HCT116 (cell line): ENCODE data around the gene SFXN4. TPM values are rescaled to one million over a fixed set of nuclear protein-coding genes. Genes with fewer than 3 reads are reported as not detected.

Source experiments
- ATAC-seq: fragments of 200-7000 bp; cut with Tn5 transposase; 2 replicates; pipeline ENCODE4 v1.9.1; 2020; ENCODE audit warnings: mild to moderate bottlenecking, moderate library complexity
- BruUV-seq: library from RNA; stranded (reverse); fragments of 400-500 nt; replicated peaks from 2 replicates; lab custom pipeline; 2021; lab: Mats Ljungman, UMichigan
- CTCF ChIA-PET: fragments of 300-600 bp; sonication (Branson Sonifier 250); formaldehyde crosslinking; loops from one replicate; lab custom pipeline; 2021; ENCODE audit warnings: antibody characterized with exemption; lab: Charles Lee
- POLR2A ChIA-PET: fragments of 300-600, 350-600 bp; sonication (Branson Sonifier 250); formaldehyde crosslinking; loops from one replicate; lab custom pipeline; 2021; ENCODE audit warnings: antibody characterized with exemption; lab: Charles Lee
- RAD21 ChIA-PET, 2 experiments: fragments of 300-600 bp; sonication (Branson Sonifier 250); formaldehyde crosslinking; loops; one replicate each; lab custom pipeline; 2023; ENCODE audit warnings: low total read pairs in 2 of 2; ENCODE audit not compliant: uncharacterized antibody in 2 of 2, unreplicated experiment in 2 of 2, low non-redundant PET in 1 of 2; lab: Charles Lee
- DNase-seq: peaks from one replicate; pipeline ENCODE4 v3.0.0-alpha.2; 2010; ENCODE audit warnings: low read depth, low spot score
- H2AFZ ChIP-seq: fragments of 200-600 bp; shearing (Covaris generic), sonication (generic); 2 replicates; pipeline ENCODE4 v1.6.1; 2017; ENCODE audit warnings: low read depth, mixed run types, mixed read lengths, antibody characterized with exemption, low read length; ENCODE audit not compliant: poor library complexity, severe bottlenecking
- H3K27ac ChIP-seq: 2 replicates; pipeline ENCODE4 v1.5.1; 2012; ENCODE audit warnings: low read depth, low read length
- H3K27me3 ChIP-seq: fragments of 200-600 bp; sonication (generic); 2 replicates; pipeline ENCODE4 v1.6.1; 2016; ENCODE audit warnings: mixed run types, low read length, mixed read lengths; ENCODE audit not compliant: insufficient read depth
- H3K36me3 ChIP-seq, 2 experiments: fragments of 200-500 bp in 1 of 2; fragments of 200-600 bp in 1 of 2; sonication (Bioruptor generic) in 1 of 2; sonication (generic) in 1 of 2; 2 replicates each; pipeline versions ENCODE4 v1.5.1 to v1.6.1; 2014 to 2016; ENCODE audit warnings: low read length in 2 of 2, inconsistent platforms in 1 of 2, mixed read lengths in 1 of 2, mixed run types in 1 of 2; ENCODE audit not compliant: insufficient read depth in 2 of 2, control insufficient read depth in 1 of 2
- H3K4me1 ChIP-seq, 2 experiments: fragments of 200-600 bp in 1 of 2; sonication (generic) in 1 of 2; 2 replicates each; pipeline versions ENCODE4 v1.5.1 to v1.6.1; 2012 to 2017; ENCODE audit warnings: low read length in 2 of 2, inconsistent platforms in 1 of 2, mild to moderate bottlenecking in 1 of 2, mixed read lengths in 1 of 2, mixed run types in 1 of 2, moderate library complexity in 1 of 2; ENCODE audit not compliant: insufficient read depth in 2 of 2, control insufficient read depth in 1 of 2
- H3K4me2 ChIP-seq: fragments of 200-600 bp; sonication (generic); 2 replicates; pipeline ENCODE4 v1.6.1; 2017; ENCODE audit warnings: mixed run types, low read length, mixed read lengths
- H3K4me3 ChIP-seq, 2 experiments: fragments of 200-600 bp in 1 of 2; sonication (generic) in 1 of 2; replicated peaks in 1 of 2; 2 replicates each; pipeline ENCODE4 v1.5.1; 2011 to 2016; ENCODE audit warnings: low read length in 2 of 2, control low read depth in 1 of 2, low read depth in 1 of 2, mild to moderate bottlenecking in 1 of 2, mixed read lengths in 1 of 2, mixed run types in 1 of 2
- H3K79me2 ChIP-seq: fragments of 200-600 bp; sonication (generic); 2 replicates; pipeline ENCODE4 v1.6.1; 2017; ENCODE audit warnings: mild to moderate bottlenecking, mixed run types, low read length, moderate library complexity, mixed read lengths; ENCODE audit not compliant: insufficient read depth
- H3K9ac ChIP-seq: fragments of 200-600 bp; sonication (generic); 2 replicates; pipeline ENCODE4 v1.6.1; 2016; ENCODE audit warnings: low read length, mixed read lengths
- H3K9me2 ChIP-seq: fragments of 200-600 bp; sonication (generic), shearing (Covaris generic); 2 replicates; pipeline ENCODE4 v1.6.1; 2017; ENCODE audit warnings: mixed run types, mild to moderate bottlenecking, moderate library complexity; ENCODE audit not compliant: insufficient read depth
- H3K9me3 ChIP-seq, 2 experiments: fragments of 200-500 bp in 1 of 2; fragments of 200-600 bp in 1 of 2; sonication (Bioruptor generic) in 1 of 2; sonication (generic) in 1 of 2; 2 replicates each; pipeline ENCODE4 v1.6.1; 2014 to 2017; ENCODE audit warnings: low read length in 2 of 2, mixed read lengths in 2 of 2, inconsistent platforms in 1 of 2, low read depth in 1 of 2, mild to moderate bottlenecking in 1 of 2, mixed run types in 1 of 2, moderate library complexity in 1 of 2; ENCODE audit not compliant: control insufficient read depth in 1 of 2, insufficient read depth in 1 of 2
- H4K20me1 ChIP-seq: fragments of 200-600 bp; sonication (generic), shearing (Covaris generic); 2 replicates; pipeline ENCODE4 v1.6.1; 2017; ENCODE audit warnings: mixed run types, mild to moderate bottlenecking, moderate library complexity; ENCODE audit not compliant: insufficient read depth
- CBX3 ChIP-seq: IDR thresholded peaks from 2 replicates; pipeline ENCODE4 v1.6.1; 2012; ENCODE audit warnings: low read depth
- FOSL1 ChIP-seq: IDR thresholded peaks from 2 replicates; pipeline ENCODE4 v1.6.1; 2012; ENCODE audit warnings: low read depth
- MAX ChIP-seq: IDR thresholded peaks from 2 replicates; pipeline ENCODE4 v1.6.1; 2012
- RAD21 ChIP-seq: IDR thresholded peaks from 2 replicates; pipeline ENCODE4 v1.6.1; 2012; ENCODE audit warnings: low read depth, mild to moderate bottlenecking
- ZBTB33 ChIP-seq: IDR thresholded peaks from 2 replicates; pipeline ENCODE4 v1.6.1; 2011; ENCODE audit warnings: mild to moderate bottlenecking, low read length, moderate library complexity; ENCODE audit not compliant: insufficient replicate concordance; ENCODE audit errors: extremely low read depth
- intact Hi-C: fragments of 100-400 bp; cut with micrococcal nuclease; formaldehyde crosslinking; loops from 2 replicates; pipeline ENCODE4 v1.10.0; 2022
- total RNA-seq: library from RNA; stranded (reverse); gene quantifications from one replicate; pipeline ENCODE4 v1.2.1, GENCODE V29; 2021; ENCODE audit not compliant: unreplicated experiment

SFXN4 gene
- total RNA-seq, 1 experiment from 2014 or later, result 58.2 TPM

- TF ChIP-seq CBX3 (0 out of 2 replicates have a peak, but pooled peaks have one; percentile 43), RAD21 (0 out of 2 replicates have a peak, but pooled peaks have one; percentile 4), FOSL1 (no peak), ZBTB33 (no peak), MAX (peak; percentile 32; the same call in 1 of the 2 replicates)
- Histone ChIP-seq H4K20me1 (no peaks in the 10 kb centered on the region), H3K4me1 (peaks cover 20 to 36% of the 10 kb centered on the region in 2 experiments; a peak in 3 of 4 replicates), H3K9me3 (no peaks in the 10 kb centered on the region), H3K27ac (peak overlapping the region; percentile 84; the same call in 1 of the 2 replicates), H3K36me3 (no peaks in the 10 kb centered on the region), H3K9ac (peak overlapping the region; percentile 73), H3K79me2 (no peaks in the 10 kb centered on the region), H3K9me2 (no peaks in the 10 kb centered on the region), H3K27me3 (no peaks in the 10 kb centered on the region), H3K4me3 (peak overlapping the region; percentile 48 to 69), H2AFZ (no peak overlapping the region), H3K4me2 (peak overlapping the region; percentile 92)
- POLR2A ChIA-PET, result interaction anchor here (1.0 to 1.8 kb wide), 3 partner anchors 48 to 110 kb away, joined by 3 to 10 read pairs (median 4); no protein-coding TSS in a partner anchor
- RAD21 ChIA-PET, result interaction anchor here (0.7 to 2.4 kb wide), 7 partner anchors 65 to 284 kb away, joined by 3 to 12 read pairs (median 4); no protein-coding TSS in a partner anchor
- ATAC-seq (peak; percentile 15), DNase-seq (no peak)
- intact Hi-C loops, result loop anchor here (1.0 to 5.0 kb wide), 3 partner anchors 111 to 391 kb away; partner anchors contain the start of gene TIAL1
- CTCF ChIA-PET, result interaction anchor here (0.8 to 4.3 kb wide), 17 partner anchors 7 to 332 kb away, joined by 3 to 37 read pairs (median 6); no protein-coding TSS in a partner anchor
- TSS peak; percentile 88 for BruUV-seq
These were observed 40.5 kb upstream of the SFXN4 start for GRCh38 chr10:119205894-119206602.
